NCI-H2196 (cell line): ENCODE measurements around the gene ACP3.

Experiments
- DNase-seq: peaks from one replicate; lab custom pipeline; 2025; ENCODE audit not compliant: unreplicated experiment; lab: John Stamatoyannopoulos, UW

Gene ACP3

DNA sequence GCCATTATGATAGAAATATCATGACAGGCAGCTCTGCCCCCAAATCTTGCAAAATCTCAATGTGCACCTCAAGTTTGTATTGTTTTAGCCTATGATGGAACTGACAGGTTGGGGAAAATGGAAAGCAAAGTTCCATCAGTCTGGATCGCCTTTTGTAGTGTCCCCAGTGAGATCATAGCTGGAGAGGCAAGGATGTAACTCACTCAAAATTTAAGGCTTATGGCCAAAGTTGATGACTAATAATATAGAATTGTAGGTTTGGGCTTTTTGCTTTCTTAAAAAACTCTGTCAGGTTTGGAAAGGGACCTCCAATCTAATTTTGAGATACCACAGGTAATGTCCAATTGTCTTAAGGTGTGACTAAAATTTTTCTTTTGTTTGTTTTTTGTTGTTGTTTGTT is 1.4 kb upstream of the ACP3 start:
- DNase-seq = no peak

DNA sequence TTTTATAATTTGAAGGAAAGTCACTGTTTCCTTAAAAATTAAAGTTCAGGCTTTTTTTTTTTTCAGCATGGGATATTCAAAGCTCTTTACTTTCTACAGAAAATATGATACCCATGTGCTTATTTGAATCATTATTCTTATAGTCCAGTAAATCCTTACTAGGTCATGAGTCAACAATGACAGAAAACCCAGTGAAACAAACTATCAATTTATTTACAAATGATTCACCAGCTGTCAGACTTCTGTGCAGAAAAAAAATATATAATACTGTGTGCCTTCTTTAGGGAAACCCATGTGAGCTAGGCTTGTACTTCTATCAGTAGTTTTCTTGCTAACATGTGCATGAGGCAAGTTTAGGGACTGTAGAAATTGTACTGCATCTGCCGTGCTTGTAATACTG is 1.2 kb downstream of the ACP3 start:
- DNase-seq = no peak

- DNase-seq = no peak
Observed at GRCh38 chr3:132321304-132321703, 4.1 kb downstream of the ACP3 start.

DNA sequence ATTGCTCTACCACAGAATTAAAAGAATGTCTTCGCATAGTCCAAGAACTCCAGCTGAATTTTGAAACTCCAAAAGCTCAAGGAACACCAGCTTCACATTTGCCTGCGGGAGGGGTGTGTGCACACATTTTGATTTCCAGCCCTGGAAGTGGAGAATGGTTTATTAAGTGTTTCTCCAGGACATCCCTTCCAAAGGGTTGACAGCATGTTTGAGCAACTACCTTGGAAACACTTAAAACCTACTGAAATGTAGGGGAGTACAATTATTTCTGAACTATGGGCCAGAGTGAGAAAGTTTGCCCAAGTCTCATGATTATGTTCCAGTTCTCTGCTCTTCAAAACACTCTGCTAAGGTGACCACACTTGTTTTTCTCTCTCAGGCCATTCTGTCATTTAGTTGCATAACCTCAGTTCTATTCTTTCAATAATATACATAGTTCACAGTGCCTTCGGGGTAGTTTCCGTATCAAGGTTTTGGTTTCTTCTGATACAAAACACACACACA is 7.9 kb downstream of the ACP3 start:
- DNase-seq = no peak

DNA sequence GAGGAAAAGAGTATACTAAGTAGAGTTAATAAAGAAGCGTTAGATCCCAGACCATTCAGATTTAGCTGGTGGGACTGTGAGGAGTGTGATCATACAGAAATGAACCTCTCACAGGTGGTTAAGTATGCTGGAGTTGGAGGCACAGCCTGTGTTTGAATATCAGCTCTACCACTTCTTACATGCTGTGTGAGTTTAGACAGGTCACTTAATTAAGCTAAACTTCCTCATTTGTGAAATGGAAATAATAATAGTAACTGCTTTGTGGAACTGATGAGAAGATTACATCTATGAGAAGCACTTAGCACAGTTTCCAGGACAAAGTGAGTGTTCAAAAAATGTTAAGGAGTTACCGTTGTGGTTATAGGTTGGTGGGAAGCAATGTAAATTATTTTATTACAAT is 8.4 kb downstream of the ACP3 start:
- DNase-seq = no peak

DNA sequence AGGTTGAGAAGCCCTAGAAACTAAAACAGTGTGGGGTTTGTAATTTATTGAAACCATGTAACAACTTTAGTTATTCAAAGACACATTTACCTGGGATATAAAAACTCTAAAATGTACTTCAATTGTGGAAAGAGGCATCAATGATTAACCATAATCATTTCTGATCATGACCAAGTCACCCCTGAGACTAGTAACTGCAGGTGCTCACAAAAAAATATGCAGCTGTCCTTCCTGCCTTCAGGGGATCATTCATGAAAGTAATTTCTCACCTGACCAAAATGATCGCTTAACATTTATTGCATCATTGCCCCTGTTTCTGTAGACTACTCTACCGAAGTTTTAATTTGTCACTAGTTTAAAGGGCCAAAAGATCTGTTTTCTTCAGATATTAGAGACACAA is 9.0 kb downstream of the ACP3 start:
- no peak for DNase-seq

DNA sequence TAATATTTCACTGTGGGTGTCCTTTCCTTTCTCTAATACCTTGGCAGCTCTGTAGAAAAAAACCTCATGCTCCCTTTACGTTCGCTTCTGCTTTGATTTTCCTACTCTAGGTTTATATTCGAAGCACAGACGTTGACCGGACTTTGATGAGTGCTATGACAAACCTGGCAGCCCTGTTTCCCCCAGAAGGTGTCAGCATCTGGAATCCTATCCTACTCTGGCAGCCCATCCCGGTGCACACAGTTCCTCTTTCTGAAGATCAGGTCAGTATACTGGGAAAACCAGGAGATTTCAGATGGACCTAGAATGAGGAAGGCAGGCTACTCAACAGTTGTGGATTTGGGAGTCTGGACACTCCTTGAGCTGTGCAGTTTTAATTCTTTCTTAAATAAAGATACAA is 14.9 kb downstream of the ACP3 start:
- DNase-seq = no peak

- no peak for DNase-seq
Observed at GRCh38 chr3:132332508-132332907, 15.3 kb downstream of the ACP3 start.

GRCh38 chr3:132341746-132342145 is 24.5 kb downstream of the ACP3 start:
- no peak for DNase-seq

GRCh38 chr3:132342183-132342582 is 25.0 kb downstream of the ACP3 start:
- peak; percentile 47 for DNase-seq

DNA sequence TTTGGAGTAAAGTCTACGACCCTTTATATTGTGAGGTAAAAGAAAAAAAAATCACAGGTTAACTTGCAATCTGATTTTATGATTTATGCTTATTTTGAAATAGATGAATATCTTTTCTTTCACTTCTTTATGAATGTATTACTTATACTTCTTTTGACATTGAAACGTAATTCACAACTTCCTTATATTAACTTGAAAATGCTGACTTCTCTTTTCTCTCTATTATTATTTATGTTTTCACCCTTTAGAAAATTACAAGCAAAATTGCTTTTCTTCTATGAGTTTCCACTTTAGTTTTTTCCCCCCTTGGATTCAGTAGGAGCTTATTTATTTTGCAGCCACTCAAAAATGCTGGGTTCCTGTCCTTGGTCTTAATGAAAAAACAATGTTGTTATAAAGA is 25.4 kb downstream of the ACP3 start:
- DNase-seq = no peak

- peak; percentile 82 for DNase-seq
Observed at GRCh38 chr3:132343018-132343612, 25.9 kb downstream of the ACP3 start.

DNA sequence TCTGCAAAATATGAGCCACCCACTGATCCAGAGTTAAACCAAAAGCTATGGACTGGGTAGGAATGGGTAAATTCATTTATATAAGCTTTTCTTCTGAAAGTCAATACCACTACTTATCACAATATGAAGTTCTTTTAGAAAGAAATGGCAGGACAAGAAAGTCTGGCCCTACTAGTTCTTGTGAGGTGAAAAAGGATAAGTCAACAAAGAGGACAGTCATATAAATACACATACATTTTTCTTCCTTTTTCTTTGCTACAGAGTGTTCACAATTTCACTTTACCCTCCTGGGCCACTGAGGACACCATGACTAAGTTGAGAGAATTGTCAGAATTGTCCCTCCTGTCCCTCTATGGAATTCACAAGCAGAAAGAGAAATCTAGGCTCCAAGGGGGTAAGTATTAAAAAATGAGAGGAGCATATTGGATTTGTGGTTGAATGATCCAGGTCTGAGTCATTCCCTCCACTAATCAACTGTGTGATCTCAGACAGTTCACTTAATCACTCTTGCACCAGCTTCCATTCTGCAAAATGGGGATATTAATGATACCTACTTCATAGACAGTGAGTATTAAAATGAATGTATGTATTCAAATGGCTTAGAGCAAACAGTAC is 27.6 kb downstream of the ACP3 start:
- no peak for DNase-seq

- DNase-seq = peak; percentile 76
Observed at GRCh38 chr3:132346841-132347736, 29.9 kb downstream of the ACP3 start.

- no peak for DNase-seq
Observed at GRCh38 chr3:132347811-132348210, 30.6 kb downstream of the ACP3 start.

DNA sequence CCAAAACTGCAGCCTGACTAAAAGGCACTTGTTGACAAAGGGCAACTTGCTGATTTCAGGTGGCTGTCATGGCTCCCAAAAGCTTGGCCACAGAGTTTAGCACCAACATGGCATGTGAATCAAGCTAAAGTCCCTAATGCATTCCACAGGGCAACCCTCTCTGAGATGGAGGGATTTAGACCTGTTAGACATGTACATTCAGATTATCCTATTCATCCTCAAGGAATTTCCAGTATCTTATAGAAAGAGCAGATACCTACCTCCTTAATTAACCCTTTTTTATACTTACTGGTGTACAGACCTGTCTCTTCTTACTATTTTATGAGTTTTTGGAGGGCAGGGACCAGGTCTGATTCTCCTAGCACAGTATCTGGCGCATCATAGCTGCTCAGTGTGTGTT is 31.3 kb downstream of the ACP3 start:
- no peak for DNase-seq

GRCh38 chr3:132350814-132351213 is 33.6 kb downstream of the ACP3 start:
- DNase-seq = no peak

GRCh38 chr3:132351222-132351806 is 34.1 kb downstream of the ACP3 start:
- no peak for DNase-seq

DNA sequence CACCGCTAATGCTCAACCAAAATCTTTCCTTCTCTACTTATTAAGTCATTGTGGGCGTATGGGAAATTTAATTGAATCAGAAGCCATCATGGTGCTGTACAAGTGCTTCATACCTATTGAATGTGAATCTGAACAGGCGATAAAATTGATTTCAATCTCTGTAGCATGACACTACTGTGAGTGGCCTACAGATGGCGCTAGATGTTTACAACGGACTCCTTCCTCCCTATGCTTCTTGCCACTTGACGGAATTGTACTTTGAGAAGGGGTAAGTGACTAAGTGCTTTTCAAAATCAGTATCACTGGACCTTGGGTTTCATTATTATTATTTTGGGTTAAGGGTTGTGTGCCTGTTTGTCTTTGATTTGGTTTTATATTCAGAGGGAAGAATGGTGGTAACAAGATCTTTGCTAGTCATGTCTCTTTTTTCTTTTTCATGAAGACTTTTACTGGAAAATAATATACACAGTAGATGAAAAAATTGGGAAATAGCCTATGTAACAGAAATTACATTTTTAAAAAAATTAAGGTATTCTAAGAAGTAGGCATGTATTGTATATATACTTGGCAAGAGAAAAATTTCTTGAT is 35.4 kb downstream of the ACP3 start:
- DNase-seq = peak; percentile 88

DNA sequence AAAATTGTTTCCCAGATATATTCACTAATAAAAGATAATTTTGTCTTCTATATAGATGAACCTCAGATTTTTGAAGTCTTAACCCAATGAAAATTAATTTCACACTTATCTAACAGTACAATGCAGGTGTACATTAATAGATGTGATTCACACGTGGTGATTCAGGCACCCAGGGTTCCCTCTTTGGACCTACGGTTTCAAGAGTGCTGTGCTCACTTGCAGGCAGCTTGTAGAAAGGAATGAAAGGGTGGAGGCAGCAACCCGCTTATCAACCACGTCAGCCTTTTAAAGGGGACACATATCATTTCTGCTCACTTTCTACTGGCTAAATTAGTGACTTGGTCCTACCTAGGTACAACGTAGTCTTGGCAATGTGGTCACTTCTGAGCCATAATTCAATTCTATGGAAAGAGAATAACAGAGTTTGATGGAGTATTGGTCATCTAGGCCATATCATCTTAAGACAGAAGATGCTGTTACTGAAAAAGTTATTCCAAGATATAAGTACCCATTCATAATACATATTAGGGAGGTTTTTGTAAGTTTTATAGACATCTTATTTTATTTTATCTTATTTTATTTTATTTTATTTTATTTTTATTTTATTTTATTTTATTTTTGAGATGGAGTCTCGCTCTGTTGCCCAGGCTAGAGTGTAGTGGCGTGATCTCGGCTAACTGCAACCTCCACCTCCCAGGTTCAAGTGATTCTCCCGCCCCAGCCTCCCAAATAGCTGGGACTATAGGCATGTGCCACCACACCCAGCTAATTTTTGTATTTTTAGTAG is 37.9 kb downstream of the ACP3 start:
- DNase-seq = no peak
